KMS-11 (cell line): ENCODE measurements around the gene PCSK1.

Experiments
- H2AFZ ChIP-seq: fragments of 200-600 bp; sonication (generic); 2 replicates; pipeline ENCODE4 v1.6.1; 2016; ENCODE audit warnings: antibody characterized with exemption, mixed run types, low read depth
- H3K27ac ChIP-seq: fragments of 200-600 bp; sonication (generic); 2 replicates; pipeline ENCODE4 v1.6.1; 2016; ENCODE audit warnings: mild to moderate bottlenecking, mixed run types
- H3K27me3 ChIP-seq: fragments of 200-600 bp; sonication (generic); 2 replicates; pipeline ENCODE4 v1.6.1; 2017; ENCODE audit warnings: mild to moderate bottlenecking, low read depth, mixed run types, moderate library complexity; ENCODE audit not compliant: insufficient read depth
- H3K36me3 ChIP-seq: fragments of 200-600 bp; sonication (generic); 2 replicates; pipeline ENCODE4 v1.6.1; 2017; ENCODE audit warnings: mild to moderate bottlenecking, mixed run types; ENCODE audit not compliant: insufficient read depth
- H3K4me1 ChIP-seq: fragments of 200-600 bp; sonication (generic); 2 replicates; pipeline ENCODE4 v1.6.1; 2016; ENCODE audit warnings: mild to moderate bottlenecking, low read depth, mixed run types; ENCODE audit not compliant: poor library complexity, severe bottlenecking
- H3K4me2 ChIP-seq: fragments of 200-600 bp; sonication (generic); 2 replicates; pipeline ENCODE4 v1.7.0; 2016; ENCODE audit warnings: mild to moderate bottlenecking, mixed run types
- H3K4me3 ChIP-seq: fragments of 200-600 bp; sonication (generic); IDR thresholded peaks from 2 replicates; pipeline ENCODE4 v1.6.1; 2017; ENCODE audit warnings: low read depth, low read length, mixed read lengths; ENCODE audit not compliant: insufficient read depth
- H3K79me2 ChIP-seq: fragments of 200-600 bp; sonication (generic); 2 replicates; pipeline ENCODE4 v1.6.1; 2016; ENCODE audit warnings: low read depth, mixed run types; ENCODE audit not compliant: insufficient read depth
- H3K9ac ChIP-seq: fragments of 200-600 bp; sonication (generic); 2 replicates; pipeline ENCODE4 v1.6.1; 2016; ENCODE audit warnings: mild to moderate bottlenecking, mixed run types
- H4K20me1 ChIP-seq: fragments of 200-600 bp; sonication (generic); 2 replicates; pipeline ENCODE4 v1.6.1; 2016; ENCODE audit warnings: mild to moderate bottlenecking, mixed run types; ENCODE audit not compliant: insufficient read depth
- CTCF ChIP-seq: fragments of 200-600 bp; sonication (generic); conservative IDR thresholded peaks from 2 replicates; pipeline ENCODE4 v1.6.1; 2017; ENCODE audit warnings: low read depth, mild to moderate bottlenecking, antibody characterized with exemption, low read length, moderate library complexity, mixed read lengths

Gene PCSK1

GRCh38 chr5:96410013-96410412 lies 23.0 kb downstream of the PCSK1 start:
- H3K4me2 ChIP-seq = no peak overlapping the region
- H3K4me1 ChIP-seq = no peaks in the 10 kb centered on the region
- H3K4me3 ChIP-seq = no peak overlapping the region
- H3K9ac ChIP-seq = no peak overlapping the region
- TF ChIP-seq CTCF = no peak
- no peak overlapping the region for H2AFZ ChIP-seq
- no peaks in the 10 kb centered on the region for H3K27me3 ChIP-seq
- H3K27ac ChIP-seq = no peak overlapping the region
- H4K20me1 ChIP-seq = no peaks in the 10 kb centered on the region
- H3K36me3 ChIP-seq = no peaks in the 10 kb centered on the region
- no peaks in the 10 kb centered on the region for H3K79me2 ChIP-seq

GRCh38 chr5:96408841-96409538 lies 24.1 kb downstream of the PCSK1 start:
- no peak overlapping the region for H3K4me2 ChIP-seq
- H3K27me3 ChIP-seq = no peaks in the 10 kb centered on the region
- no peaks in the 10 kb centered on the region for H3K79me2 ChIP-seq
- H3K4me3 ChIP-seq = no peak overlapping the region
- no peak overlapping the region for H3K27ac ChIP-seq
- H3K9ac ChIP-seq = no peak overlapping the region
- no peak for TF ChIP-seq CTCF
- H3K4me1 ChIP-seq = no peaks in the 10 kb centered on the region
- H3K36me3 ChIP-seq = no peaks in the 10 kb centered on the region
- H4K20me1 ChIP-seq = no peaks in the 10 kb centered on the region
- H2AFZ ChIP-seq = no peak overlapping the region

- Histone ChIP-seq H4K20me1 (no peaks in the 10 kb centered on the region), H3K4me3 (no peak overlapping the region)
These were observed 24.8 kb downstream of the PCSK1 start for GRCh38 chr5:96408210-96408777.

GRCh38 chr5:96407436-96407835 lies 25.6 kb downstream of the PCSK1 start:
- Histone ChIP-seq H3K27ac (no peak overlapping the region), H3K4me3 (no peak overlapping the region), H3K36me3 (no peaks in the 10 kb centered on the region), H3K4me1 (no peaks in the 10 kb centered on the region), H3K9ac (no peak overlapping the region), H3K4me2 (no peak overlapping the region), H3K27me3 (no peaks in the 10 kb centered on the region), H2AFZ (no peak overlapping the region), H4K20me1 (no peaks in the 10 kb centered on the region), H3K79me2 (no peaks in the 10 kb centered on the region)
- TF ChIP-seq CTCF = no peak

More at GRCh38 chr5:96408210-96408777, 24.8 kb downstream of the PCSK1 start:
- TF ChIP-seq CTCF = no peak
- Histone ChIP-seq H3K9ac (no peak overlapping the region), H3K79me2 (no peaks in the 10 kb centered on the region), H3K27ac (no peak overlapping the region), H3K4me1 (no peaks in the 10 kb centered on the region), H3K27me3 (no peaks in the 10 kb centered on the region), H3K36me3 (no peaks in the 10 kb centered on the region), H3K4me2 (no peak overlapping the region), H2AFZ (no peak overlapping the region)
